Prostate gland (tissue), 2 donors: Measurements from ENCODE around the gene OTOG. TPM values are rescaled to one million over a fixed set of nuclear protein-coding genes. Genes with fewer than 3 reads are reported as not detected.

Source experiments
- DNase-seq: peaks from one replicate; pipeline ENCODE4 v3.0.0-alpha.2; 2019; ENCODE audit warnings: low spot score
- H3K27ac ChIP-seq, 2 donors: fragments of 200-600 bp; sonication (generic); 2 replicates each; pipeline ENCODE4 v1.5.1; 2017 to 2019
- H3K27me3 ChIP-seq: fragments of 200-600 bp; sonication (generic); replicated peaks from 2 replicates; pipeline ENCODE4 v1.5.1; 2019; ENCODE audit not compliant: insufficient read depth
- H3K36me3 ChIP-seq, 2 donors: fragments of 200-600 bp; sonication (generic); 1 replicate in 1 of 2; 2 replicates in 1 of 2; pipeline versions ENCODE4 v1.5.1 to v1.8.1; 2017 to 2019
- H3K4me1 ChIP-seq: fragments of 200-600 bp; sonication (generic); replicated peaks from 2 replicates; pipeline ENCODE4 v1.5.1; 2019
- H3K4me3 ChIP-seq, 2 donors: fragments of 200-600 bp; sonication (generic); 2 replicates each; pipeline ENCODE4 v1.5.1; 2017 to 2019
- H3K9me3 ChIP-seq: fragments of 200-600 bp; sonication (generic); 2 replicates; pipeline ENCODE4 v1.5.1; 2017
- POLR2A ChIP-seq: fragments of 450-650 bp; IDR thresholded peaks from one replicate; pipeline ENCODE4 v1.6.1; 2016; ENCODE audit warnings: antibody characterized with exemption, mild to moderate bottlenecking
- POLR2AphosphoS5 ChIP-seq: sonication (generic); formaldehyde crosslinking; IDR thresholded peaks from one replicate; pipeline ENCODE4 v1.6.1; 2017; ENCODE audit warnings: antibody characterized with exemption
- WGBS: methylation state at CpG from one replicate; pipeline ENCODE4 v1.1.5; 2018; 5-methylcytosine and 5-hydroxymethylcytosine counted together
- intact Hi-C: fragments of 100-400 bp; cut with DNase I; formaldehyde crosslinking; loops from one replicate; pipeline ENCODE4 v1.14.2; 2022
- total RNA-seq, 2 donors: library from RNA; depleted of rRNA; stranded (reverse); fragments of >200 nt; gene quantifications; one replicate each; pipeline ENCODE4 v1.1.0, GENCODE V29; 2016
- TF ChIP-seq, protein P1 (sequence below), 4 experiments: fragments of 200-600 bp in 2 of 4; fragments of 450-650 bp in 2 of 4; sonication (generic) in 2 of 4; IDR thresholded peaks; 1 replicate in 3 of 4; 2 replicates in 1 of 4; pipeline ENCODE4 v1.5.1; 2016 to 2019; ENCODE audit warnings: antibody characterized with exemption in 4 of 4, mild to moderate bottlenecking in 2 of 4, moderate library complexity in 2 of 4

Gene OTOG
- total RNA-seq, 2 donors from 2014 or later, result 0.34 TPM; not detected in 1

DNA sequence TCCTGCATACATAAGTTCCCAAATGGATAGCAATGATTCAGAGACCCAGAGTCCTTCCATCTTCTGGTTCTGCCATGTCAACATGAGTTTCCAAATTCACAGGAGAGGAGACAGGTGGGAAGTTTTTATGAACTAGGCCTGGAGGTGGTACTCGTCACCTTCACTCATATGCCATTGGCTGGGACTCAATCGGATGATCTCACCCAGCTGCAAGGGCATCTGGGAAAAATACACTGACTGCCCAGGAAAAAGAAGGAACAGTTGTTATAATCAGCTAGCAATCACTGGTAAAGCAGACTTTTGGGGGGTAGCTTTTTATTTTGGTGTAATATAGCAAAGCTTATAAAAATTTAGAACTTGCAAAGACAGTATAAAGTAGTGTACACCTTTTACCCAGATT is 83.9 kb downstream of the OTOG start:
- Histone ChIP-seq H3K36me3 (no peaks in the 10 kb centered on the region), H3K27me3 (no peaks in the 10 kb centered on the region), H3K4me1 (no peaks in the 10 kb centered on the region), H3K27ac (no peak overlapping the region), H3K9me3 (no peaks in the 10 kb centered on the region), H3K4me3 (no peak overlapping the region)
- WGBS, result 74% methylated on average over 2 of the region's 2 CpGs
- DNase-seq, result no peak
- intact Hi-C loops, result no loop called here
- TF ChIP-seq, protein P1, sequence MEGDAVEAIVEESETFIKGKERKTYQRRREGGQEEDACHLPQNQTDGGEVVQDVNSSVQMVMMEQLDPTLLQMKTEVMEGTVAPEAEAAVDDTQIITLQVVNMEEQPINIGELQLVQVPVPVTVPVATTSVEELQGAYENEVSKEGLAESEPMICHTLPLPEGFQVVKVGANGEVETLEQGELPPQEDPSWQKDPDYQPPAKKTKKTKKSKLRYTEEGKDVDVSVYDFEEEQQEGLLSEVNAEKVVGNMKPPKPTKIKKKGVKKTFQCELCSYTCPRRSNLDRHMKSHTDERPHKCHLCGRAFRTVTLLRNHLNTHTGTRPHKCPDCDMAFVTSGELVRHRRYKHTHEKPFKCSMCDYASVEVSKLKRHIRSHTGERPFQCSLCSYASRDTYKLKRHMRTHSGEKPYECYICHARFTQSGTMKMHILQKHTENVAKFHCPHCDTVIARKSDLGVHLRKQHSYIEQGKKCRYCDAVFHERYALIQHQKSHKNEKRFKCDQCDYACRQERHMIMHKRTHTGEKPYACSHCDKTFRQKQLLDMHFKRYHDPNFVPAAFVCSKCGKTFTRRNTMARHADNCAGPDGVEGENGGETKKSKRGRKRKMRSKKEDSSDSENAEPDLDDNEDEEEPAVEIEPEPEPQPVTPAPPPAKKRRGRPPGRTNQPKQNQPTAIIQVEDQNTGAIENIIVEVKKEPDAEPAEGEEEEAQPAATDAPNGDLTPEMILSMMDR (IDR thresholded peaks at IDR 0.05), result no peak
- TF ChIP-seq POLR2AphosphoS5, result no peak
- TF ChIP-seq POLR2A, result no peak

DNA sequence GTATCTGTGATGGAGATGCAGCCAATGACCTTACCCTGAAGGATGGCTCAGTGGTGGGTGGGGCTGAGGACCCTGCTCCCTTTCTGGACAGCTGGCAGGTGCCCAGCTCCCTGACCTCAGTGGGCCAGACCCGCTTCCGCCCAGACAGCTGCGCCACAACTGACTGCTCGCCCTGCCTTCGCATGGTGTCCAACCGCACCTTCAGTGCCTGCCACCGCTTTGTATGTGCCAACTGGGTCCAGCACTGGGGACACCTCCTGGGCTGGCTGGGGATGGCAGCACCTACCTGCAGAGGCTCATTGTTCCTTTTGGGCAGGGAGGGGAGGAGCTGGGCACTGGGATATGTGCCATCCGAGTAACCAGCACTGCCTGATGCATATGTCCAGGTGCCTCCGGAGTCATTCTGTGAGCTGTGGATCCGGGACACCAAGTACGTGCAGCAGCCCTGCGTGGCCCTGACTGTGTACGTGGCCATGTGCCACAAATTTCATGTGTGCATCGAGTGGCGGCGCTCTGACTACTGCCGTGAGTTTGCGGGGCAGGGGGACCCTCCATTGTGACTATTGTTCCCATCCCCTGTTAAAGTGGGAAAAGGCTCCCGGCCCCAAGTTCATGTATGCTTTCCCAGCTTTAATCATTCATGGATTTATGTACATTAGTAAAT is 84.8 kb downstream of the OTOG start:
- Histone ChIP-seq H3K27me3 (no peaks in the 10 kb centered on the region), H3K4me1 (no peaks in the 10 kb centered on the region), H3K4me3 (no peak overlapping the region), H3K9me3 (no peaks in the 10 kb centered on the region), H3K27ac (no peak overlapping the region), H3K36me3 (no peaks in the 10 kb centered on the region)
- intact Hi-C loops, result no loop called here
- 92% methylated on average over 19 of the region's 19 CpGs for WGBS
- DNase-seq, result no peak
- TF ChIP-seq, protein P1 (IDR thresholded peaks at IDR 0.05), result no peak
- TF ChIP-seq POLR2AphosphoS5 (no peak), POLR2A (no peak)

DNA sequence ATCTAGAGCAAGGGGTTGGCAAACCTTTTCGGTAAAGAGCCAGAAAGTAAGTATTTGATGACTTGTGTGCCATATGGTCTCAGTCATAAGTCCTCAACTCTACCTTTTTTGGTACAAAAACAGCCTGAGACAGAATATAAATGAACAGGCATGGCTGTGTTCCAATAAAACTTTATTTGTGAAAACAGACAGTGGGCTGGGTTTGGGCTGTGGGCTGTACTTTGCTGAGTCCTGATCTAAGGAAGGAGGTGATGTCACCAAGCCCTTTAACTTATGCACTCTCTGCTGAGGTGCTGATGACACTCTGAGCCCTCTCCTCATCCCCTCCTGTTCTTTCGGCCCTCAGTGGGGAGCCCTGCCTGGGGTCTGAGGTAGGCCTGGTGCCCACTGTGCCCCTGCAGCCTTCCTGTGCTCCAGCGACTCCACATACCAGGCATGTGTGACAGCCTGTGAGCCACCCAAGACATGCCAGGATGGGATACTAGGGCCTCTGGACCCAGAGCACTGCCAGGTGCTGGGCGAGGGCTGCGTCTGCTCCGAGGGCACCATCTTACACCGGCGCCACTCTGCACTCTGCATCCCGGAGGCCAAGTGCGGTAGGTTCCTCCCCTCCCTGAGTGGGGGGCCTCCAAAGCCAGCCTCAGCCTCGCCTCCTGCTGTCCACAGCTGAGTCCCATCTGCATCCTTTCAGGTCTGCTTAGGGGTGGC is 86.4 kb downstream of the OTOG start:
- intact Hi-C loops, result no loop called here
- no peak overlapping the region for H3K27ac ChIP-seq
- no peak overlapping the region for H3K4me3 ChIP-seq
- no peak for DNase-seq
- no peaks in the 10 kb centered on the region for H3K27me3 ChIP-seq
- H3K36me3 ChIP-seq, result no peaks in the 10 kb centered on the region
- 82% methylated on average over 11 of the region's 11 CpGs for WGBS
- H3K9me3 ChIP-seq, result no peaks in the 10 kb centered on the region
- TF ChIP-seq POLR2AphosphoS5 (no peak), POLR2A (no peak)
- TF ChIP-seq, protein P1 (IDR thresholded peaks at IDR 0.05), result no peak
- no peaks in the 10 kb centered on the region for H3K4me1 ChIP-seq

DNA sequence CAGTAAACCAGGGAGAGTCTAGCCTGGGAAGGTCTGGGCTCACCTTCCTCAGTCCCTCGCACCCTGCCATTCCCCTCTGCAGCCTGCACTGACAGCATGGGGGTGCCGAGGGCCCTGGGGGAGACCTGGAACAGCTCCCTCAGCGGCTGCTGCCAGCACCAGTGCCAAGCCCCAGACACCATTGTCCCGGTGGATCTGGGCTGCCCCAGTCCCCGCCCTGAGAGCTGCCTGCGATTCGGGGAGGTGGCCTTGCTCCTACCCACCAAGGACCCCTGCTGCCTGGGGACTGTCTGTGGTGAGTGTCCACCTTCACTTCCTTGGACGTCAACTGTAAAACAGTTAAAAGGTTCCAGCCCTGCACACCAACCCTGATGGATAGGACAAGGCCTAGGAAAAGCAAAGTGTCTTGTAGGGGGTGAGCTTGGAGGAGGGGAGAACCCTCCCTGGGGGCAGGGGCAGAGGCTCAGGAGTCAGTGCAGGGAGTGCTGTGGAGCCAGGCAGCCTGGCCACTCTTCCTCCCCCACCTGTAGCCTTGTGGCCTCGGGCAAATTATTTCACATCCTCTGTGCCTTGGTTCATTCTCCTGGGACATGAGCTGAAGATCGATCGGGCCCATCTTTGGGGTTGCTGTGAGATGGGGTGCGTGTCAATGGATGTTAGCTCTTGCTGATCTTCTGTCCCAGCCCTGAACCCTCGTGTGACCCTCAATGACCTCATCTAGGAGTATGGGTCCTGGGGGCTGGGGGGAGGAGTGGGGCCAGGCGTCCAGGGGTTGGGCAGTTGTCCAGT is 87.1 kb downstream of the OTOG start:
- TF ChIP-seq POLR2A (no peak), POLR2AphosphoS5 (no peak)
- TF ChIP-seq, protein P1 (IDR thresholded peaks at IDR 0.05), result no peak
- intact Hi-C loops, result no loop called here
- no peak overlapping the region for H3K27ac ChIP-seq
- no peak overlapping the region for H3K4me3 ChIP-seq
- H3K27me3 ChIP-seq, result no peaks in the 10 kb centered on the region
- H3K9me3 ChIP-seq, result no peaks in the 10 kb centered on the region
- WGBS, result 70% methylated on average over 14 of the region's 14 CpGs
- no peaks in the 10 kb centered on the region for H3K4me1 ChIP-seq
- H3K36me3 ChIP-seq, result no peaks in the 10 kb centered on the region
- DNase-seq, result no peak
